SK-N-SH (cell line): ENCODE measurements around the gene RPL12. TPM values are rescaled to one million over a fixed set of nuclear protein-coding genes. Genes with fewer than 3 reads are reported as not detected.

Source experiments
- CTCF ChIA-PET: fragments of 300-600, 350-600 bp; formaldehyde crosslinking; extraction: SDS; loops from one replicate; lab custom pipeline; 2021; lab: Yijun Ruan, JAX
- POLR2A ChIA-PET: fragments of 350-600 bp; sonication (Branson Sonifier 250); formaldehyde crosslinking; extraction: SDS; loops from one replicate; lab custom pipeline; 2020; ENCODE audit warnings: antibody characterized with exemption, inconsistent platforms; lab: Yijun Ruan, JAX
- DNase-seq: peaks from one replicate; pipeline ENCODE4 v3.0.0; 2012
- H2AFZ ChIP-seq: fragments of 200-600 bp; sonication (generic); 2 replicates; pipeline ENCODE4 v1.8.1; 2016; ENCODE audit warnings: antibody characterized with exemption, mild to moderate bottlenecking, low read depth
- H3F3A ChIP-seq: fragments of 200-600 bp; sonication (generic); replicated peaks from 2 replicates; pipeline ENCODE3; 2016; ENCODE audit warnings: antibody characterized with exemption, mild to moderate bottlenecking; ENCODE audit not compliant: insufficient read depth
- H3K27ac ChIP-seq, 2 experiments: fragments of 200-500 bp in 1 of 2; fragments of 200-600 bp in 1 of 2; sonication (Bioruptor generic) in 1 of 2; sonication (generic), shearing (Covaris generic) in 1 of 2; 2 replicates each; pipeline versions ENCODE4 v1.5.1 to v1.6.1; 2014 to 2016; ENCODE audit warnings: low read depth in 2 of 2, inconsistent platforms in 1 of 2, low read length in 1 of 2, mild to moderate bottlenecking in 1 of 2, mixed read lengths in 1 of 2
- H3K27me3 ChIP-seq: fragments of 200-600 bp; sonication (generic), shearing (Covaris generic); 2 replicates; pipeline ENCODE4 v1.6.1; 2016; ENCODE audit warnings: mixed run types; ENCODE audit not compliant: insufficient read depth
- H3K36me3 ChIP-seq, 2 experiments: fragments of 200-500 bp in 1 of 2; fragments of 200-600 bp in 1 of 2; sonication (Bioruptor generic) in 1 of 2; sonication (generic) in 1 of 2; replicated peaks in 1 of 2; 2 replicates each; pipeline versions ENCODE3 to v1.5.1; 2014 to 2016; ENCODE audit warnings: low read length in 1 of 2, mild to moderate bottlenecking in 1 of 2; ENCODE audit not compliant: insufficient read depth in 2 of 2, control insufficient read depth in 1 of 2
- H3K4me1 ChIP-seq, 2 experiments: fragments of 200-500 bp in 1 of 2; fragments of 200-600 bp in 1 of 2; sonication (Bioruptor generic) in 1 of 2; sonication (generic), shearing (Covaris generic) in 1 of 2; 2 replicates each; pipeline versions ENCODE4 v1.5.1 to v1.6.1; 2014 to 2016; ENCODE audit warnings: low read depth in 1 of 2, low read length in 1 of 2, mixed run types in 1 of 2; ENCODE audit not compliant: insufficient read depth in 2 of 2, control insufficient read depth in 1 of 2
- H3K4me2 ChIP-seq: fragments of 200-600 bp; sonication (generic), shearing (Covaris generic); 2 replicates; pipeline ENCODE4 v1.6.1; 2017; ENCODE audit warnings: mixed run types
- H3K4me3 ChIP-seq, 2 experiments: fragments of 200-500 bp in 1 of 2; fragments of 200-600 bp in 1 of 2; sonication (Bioruptor generic) in 1 of 2; sonication (generic), shearing (Covaris generic) in 1 of 2; 2 replicates each; pipeline versions ENCODE4 v1.5.1 to v1.8.1; 2014 to 2016; ENCODE audit warnings: low read depth in 2 of 2, inconsistent platforms in 1 of 2, low read length in 1 of 2, mild to moderate bottlenecking in 1 of 2, mixed read lengths in 1 of 2, moderate library complexity in 1 of 2
- H3K79me2 ChIP-seq: fragments of 200-600 bp; sonication (generic); 2 replicates; pipeline ENCODE4 v1.8.1; 2017; ENCODE audit warnings: mild to moderate bottlenecking; ENCODE audit not compliant: insufficient read depth
- H3K9ac ChIP-seq: fragments of 200-600 bp; sonication (generic); 2 replicates; pipeline ENCODE4 v1.6.1; 2017; ENCODE audit warnings: mixed run types
- H3K9me2 ChIP-seq: fragments of 200-600 bp; sonication (generic); 2 replicates; pipeline ENCODE4 v1.6.1; 2017; ENCODE audit warnings: mixed run types
- H3K9me3 ChIP-seq: fragments of 200-600 bp; sonication (generic); 2 replicates; pipeline ENCODE4 v1.6.1; 2017; ENCODE audit warnings: mixed run types, mild to moderate bottlenecking, moderate library complexity
- H4K20me1 ChIP-seq: fragments of 200-600 bp; sonication (generic); 2 replicates; pipeline ENCODE4 v1.6.1; 2017; ENCODE audit warnings: mild to moderate bottlenecking, mixed run types; ENCODE audit not compliant: insufficient read depth
- CHD2 ChIP-seq: fragments of 150-350 bp; IDR thresholded peaks from 2 replicates; pipeline ENCODE4 v1.6.1; 2018; ENCODE audit warnings: low read length; ENCODE audit not compliant: partially characterized antibody
- CTCF ChIP-seq: fragments of 200-600 bp; sonication (generic); IDR thresholded peaks from 2 replicates; pipeline ENCODE4 v1.6.1; 2017; ENCODE audit warnings: antibody characterized with exemption, mild to moderate bottlenecking, moderate library complexity
- EP300 ChIP-seq, 2 experiments: IDR thresholded peaks; 2 replicates each; pipeline versions ENCODE4 v1.4.0 to v1.6.1; 2012; ENCODE audit warnings: borderline replicate concordance in 1 of 2, low read depth in 1 of 2, low read length in 1 of 2
- EZH2phosphoT487 ChIP-seq: fragments of 200-600 bp; sonication (generic); IDR thresholded peaks from 2 replicates; pipeline ENCODE4 v1.6.1; 2017; ENCODE audit warnings: low read depth, mixed run types, mild to moderate bottlenecking, antibody characterized with exemption, moderate library complexity, borderline replicate concordance
- FOXJ3 ChIP-seq: sonication (generic); formaldehyde crosslinking; IDR thresholded peaks from 2 replicates; pipeline ENCODE4 v1.5.1; 2020; ENCODE audit warnings: mild to moderate bottlenecking, missing genetic modification reagents
- FOXM1 ChIP-seq: IDR thresholded peaks from 2 replicates; pipeline ENCODE4 v1.4.0; 2012; ENCODE audit warnings: low read depth, mild to moderate bottlenecking
- JUND ChIP-seq: IDR thresholded peaks from 2 replicates; pipeline ENCODE4 v1.4.0; 2012
- MAX ChIP-seq: IDR thresholded peaks from 2 replicates; pipeline ENCODE4 v1.4.0; 2012; ENCODE audit warnings: low read depth
- MEF2A ChIP-seq: IDR thresholded peaks from 2 replicates; pipeline ENCODE4 v1.4.0; 2012; ENCODE audit warnings: low read depth, borderline replicate concordance
- PBX3 ChIP-seq: IDR thresholded peaks from 2 replicates; pipeline ENCODE4; 2012
- RAD21 ChIP-seq: IDR thresholded peaks from 2 replicates; pipeline ENCODE4 v1.6.1; 2012; ENCODE audit warnings: mild to moderate bottlenecking, low read length
- RCOR1 ChIP-seq: fragments of 150-350 bp; IDR thresholded peaks from 2 replicates; pipeline ENCODE4 v1.6.1; 2017; ENCODE audit warnings: antibody characterized with exemption, low read length
- RFX5 ChIP-seq: IDR thresholded peaks from 2 replicates; pipeline ENCODE4 v1.6.1; 2012; ENCODE audit warnings: mild to moderate bottlenecking, improper control_type of control experiment, low read length
- SIN3A ChIP-seq: IDR thresholded peaks from 2 replicates; pipeline ENCODE4 v1.6.1; 2012; ENCODE audit warnings: low read depth, mild to moderate bottlenecking, low read length, moderate library complexity, borderline replicate concordance
- TCF12 ChIP-seq: IDR thresholded peaks from 2 replicates; pipeline ENCODE4 v1.4.0; 2012
- TEAD4 ChIP-seq: IDR thresholded peaks from 2 replicates; pipeline ENCODE4 v1.4.0; 2012; ENCODE audit warnings: mild to moderate bottlenecking, borderline replicate concordance; ENCODE audit not compliant: insufficient read depth
- USF1 ChIP-seq: IDR thresholded peaks from 2 replicates; pipeline ENCODE4 v1.4.0; 2012; ENCODE audit warnings: low read depth, borderline replicate concordance
- YY1 ChIP-seq: IDR thresholded peaks from 2 replicates; pipeline ENCODE4 v1.4.0; 2012; ENCODE audit warnings: low read depth, mild to moderate bottlenecking
- WGBS: methylation state at CpG from one replicate; pipeline ENCODE4 v1.1.6; 2017; ENCODE audit warnings: low lambda C conversion rate; 5-methylcytosine and 5-hydroxymethylcytosine counted together
- polyA plus RNA-seq, 3 experiments: library from polyadenylated mRNA; depleted of rRNA; stranded (reverse); fragments of >200 nt; gene quantifications; 2 replicates each; pipeline ENCODE4 v1.2.3, GENCODE V29; 2012
- TF ChIP-seq, protein P1 (sequence below): IDR thresholded peaks from 2 replicates; pipeline ENCODE4 v1.6.1; 2012; ENCODE audit warnings: mild to moderate bottlenecking, low read depth, low read length, moderate library complexity
- TF ChIP-seq, protein P2 (sequence below): fragments of 150-350 bp; IDR thresholded peaks from 2 replicates; pipeline ENCODE4 v1.6.1; 2017; ENCODE audit warnings: antibody characterized with exemption, low read length, low read depth, borderline replicate concordance

RPL12 gene
- polyA plus RNA-seq, 1 of the 3 experiments (the other 2 are of a cell fraction) = 3,270 TPM

DNA sequence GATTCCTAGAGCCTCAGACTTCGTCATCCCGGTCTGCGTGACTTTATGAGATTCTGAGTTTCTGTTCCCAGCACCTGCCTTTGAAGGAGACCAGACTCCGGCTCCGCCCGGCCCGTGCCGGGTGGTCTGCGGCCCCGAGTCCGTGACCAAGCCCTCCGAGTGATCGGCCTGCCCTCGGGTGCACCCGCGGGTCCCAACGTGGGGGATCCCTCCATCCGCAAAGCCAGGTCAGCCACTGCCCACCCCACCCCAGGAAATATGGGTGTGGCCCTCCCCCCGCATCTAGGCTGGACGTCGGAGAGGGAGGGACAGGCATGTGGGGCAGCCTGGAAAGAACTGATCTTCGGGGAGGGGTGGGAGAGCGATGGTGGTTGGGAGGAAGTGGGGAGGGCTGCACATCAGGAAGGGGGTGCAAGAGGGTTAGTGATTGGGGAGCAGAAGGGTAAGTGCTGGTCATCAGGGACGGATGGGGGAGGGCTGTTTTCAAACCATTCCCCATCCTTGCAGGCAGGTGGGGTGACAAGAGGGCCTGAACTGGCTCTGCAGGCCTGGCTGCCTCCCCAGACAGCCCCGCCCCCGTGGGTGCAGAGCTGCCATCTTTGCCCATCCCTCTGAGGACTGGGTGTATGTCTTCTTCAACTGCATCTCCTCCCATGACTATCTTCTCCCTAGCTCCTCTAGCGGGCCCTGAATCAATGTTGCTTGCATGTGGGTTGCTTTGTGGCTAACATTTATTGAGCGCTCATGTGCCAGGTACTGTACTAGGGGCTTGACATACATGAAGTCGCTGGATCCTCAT, 851 bp upstream of the RPL12 start (continued):
- no peak for TF ChIP-seq FOXJ3 (CRISPR knock-in tag)

DNA sequence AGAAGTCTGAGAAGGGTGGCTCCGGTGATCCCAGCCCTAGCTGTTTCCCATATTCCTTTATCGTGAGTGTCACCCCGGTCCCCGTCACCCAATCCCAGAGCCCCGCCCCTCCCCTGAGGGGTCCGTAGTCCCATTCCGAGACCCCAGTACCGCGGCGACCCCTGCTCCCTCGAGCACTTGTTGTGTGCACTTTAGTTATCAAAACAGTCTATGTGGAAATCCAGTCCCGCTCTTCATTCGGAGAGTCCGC, 327 bp upstream of the RPL12 start:
- H3K9ac ChIP-seq = peak overlapping the region; percentile 95
- DNase-seq = no peak
- no peaks in the 10 kb centered on the region for H3K9me2 ChIP-seq
- H2AFZ ChIP-seq = peak overlapping the region; percentile 90
- H3K27ac ChIP-seq = peak overlapping the region; percentile 77 to 95
- no peaks in the 10 kb centered on the region for H3K9me3 ChIP-seq
- peaks cover 66% of the 10 kb centered on the region for H3K79me2 ChIP-seq
- peaks cover 5 to 40% of the 10 kb centered on the region in 2 experiments; a peak in 3 of 4 replicates for H3K4me1 ChIP-seq
- CTCF ChIA-PET = interaction anchor here (1.9 kb wide), 1 partner anchor 12 kb away, joined by 5 read pairs; no protein-coding TSS in a partner anchor
- peaks cover 45% of the 10 kb centered on the region for H4K20me1 ChIP-seq
- WGBS = 0% methylated on average over 8 of the region's 14 CpGs
- TF ChIP-seq, protein P1, sequence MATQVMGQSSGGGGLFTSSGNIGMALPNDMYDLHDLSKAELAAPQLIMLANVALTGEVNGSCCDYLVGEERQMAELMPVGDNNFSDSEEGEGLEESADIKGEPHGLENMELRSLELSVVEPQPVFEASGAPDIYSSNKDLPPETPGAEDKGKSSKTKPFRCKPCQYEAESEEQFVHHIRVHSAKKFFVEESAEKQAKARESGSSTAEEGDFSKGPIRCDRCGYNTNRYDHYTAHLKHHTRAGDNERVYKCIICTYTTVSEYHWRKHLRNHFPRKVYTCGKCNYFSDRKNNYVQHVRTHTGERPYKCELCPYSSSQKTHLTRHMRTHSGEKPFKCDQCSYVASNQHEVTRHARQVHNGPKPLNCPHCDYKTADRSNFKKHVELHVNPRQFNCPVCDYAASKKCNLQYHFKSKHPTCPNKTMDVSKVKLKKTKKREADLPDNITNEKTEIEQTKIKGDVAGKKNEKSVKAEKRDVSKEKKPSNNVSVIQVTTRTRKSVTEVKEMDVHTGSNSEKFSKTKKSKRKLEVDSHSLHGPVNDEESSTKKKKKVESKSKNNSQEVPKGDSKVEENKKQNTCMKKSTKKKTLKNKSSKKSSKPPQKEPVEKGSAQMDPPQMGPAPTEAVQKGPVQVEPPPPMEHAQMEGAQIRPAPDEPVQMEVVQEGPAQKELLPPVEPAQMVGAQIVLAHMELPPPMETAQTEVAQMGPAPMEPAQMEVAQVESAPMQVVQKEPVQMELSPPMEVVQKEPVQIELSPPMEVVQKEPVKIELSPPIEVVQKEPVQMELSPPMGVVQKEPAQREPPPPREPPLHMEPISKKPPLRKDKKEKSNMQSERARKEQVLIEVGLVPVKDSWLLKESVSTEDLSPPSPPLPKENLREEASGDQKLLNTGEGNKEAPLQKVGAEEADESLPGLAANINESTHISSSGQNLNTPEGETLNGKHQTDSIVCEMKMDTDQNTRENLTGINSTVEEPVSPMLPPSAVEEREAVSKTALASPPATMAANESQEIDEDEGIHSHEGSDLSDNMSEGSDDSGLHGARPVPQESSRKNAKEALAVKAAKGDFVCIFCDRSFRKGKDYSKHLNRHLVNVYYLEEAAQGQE = no peak
- TF ChIP-seq SIN3A (no peak), TEAD4 (no peak), MEF2A (no peak), CHD2 (no peak), RFX5 (no peak), TCF12 (no peak), RCOR1 (no peak), MAX (no peak), EP300 (IDR thresholded peaks at IDR 0.05; ENCODE audit: borderline replicate concordance in 1 of 2, low read depth in 1 of 2, low read length in 1 of 2) (no peak), YY1 (no peak), JUND (no peak), RAD21 (no peak), CTCF (no peak), PBX3 (no peak), FOXM1 (no peak), USF1 (no peak), EZH2phosphoT487 (no peak)
- TF ChIP-seq, protein P2, sequence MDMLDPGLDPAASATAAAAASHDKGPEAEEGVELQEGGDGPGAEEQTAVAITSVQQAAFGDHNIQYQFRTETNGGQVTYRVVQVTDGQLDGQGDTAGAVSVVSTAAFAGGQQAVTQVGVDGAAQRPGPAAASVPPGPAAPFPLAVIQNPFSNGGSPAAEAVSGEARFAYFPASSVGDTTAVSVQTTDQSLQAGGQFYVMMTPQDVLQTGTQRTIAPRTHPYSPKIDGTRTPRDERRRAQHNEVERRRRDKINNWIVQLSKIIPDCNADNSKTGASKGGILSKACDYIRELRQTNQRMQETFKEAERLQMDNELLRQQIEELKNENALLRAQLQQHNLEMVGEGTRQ = no peak
- TF ChIP-seq, all 33 proteins: peak for 0
- Histone ChIP-seq H3F3A (peaks cover 48% of the 10 kb centered on the region), H3K4me2 (peak overlapping the region; percentile 95), H3K4me3 (peak overlapping the region; percentile 92 to 99), H3K27me3 (no peaks in the 10 kb centered on the region), H3K36me3 (peaks cover 31 to 55% of the 10 kb centered on the region in 2 experiments)
- POLR2A ChIA-PET = interaction anchor here (0.5 to 3.2 kb wide), 6 partner anchors 9 to 133 kb away, joined by 3 to 12 read pairs (median 4); partner anchors contain the start of gene SLC2A8
